ENCODE measurements around the gene GPRIN1. TPM values are rescaled to one million over a fixed set of nuclear protein-coding genes. Genes with fewer than 3 reads are reported as not detected.

The GPRIN1 gene
- total RNA-seq, 1 donor = 2.6 TPM

DNA sequence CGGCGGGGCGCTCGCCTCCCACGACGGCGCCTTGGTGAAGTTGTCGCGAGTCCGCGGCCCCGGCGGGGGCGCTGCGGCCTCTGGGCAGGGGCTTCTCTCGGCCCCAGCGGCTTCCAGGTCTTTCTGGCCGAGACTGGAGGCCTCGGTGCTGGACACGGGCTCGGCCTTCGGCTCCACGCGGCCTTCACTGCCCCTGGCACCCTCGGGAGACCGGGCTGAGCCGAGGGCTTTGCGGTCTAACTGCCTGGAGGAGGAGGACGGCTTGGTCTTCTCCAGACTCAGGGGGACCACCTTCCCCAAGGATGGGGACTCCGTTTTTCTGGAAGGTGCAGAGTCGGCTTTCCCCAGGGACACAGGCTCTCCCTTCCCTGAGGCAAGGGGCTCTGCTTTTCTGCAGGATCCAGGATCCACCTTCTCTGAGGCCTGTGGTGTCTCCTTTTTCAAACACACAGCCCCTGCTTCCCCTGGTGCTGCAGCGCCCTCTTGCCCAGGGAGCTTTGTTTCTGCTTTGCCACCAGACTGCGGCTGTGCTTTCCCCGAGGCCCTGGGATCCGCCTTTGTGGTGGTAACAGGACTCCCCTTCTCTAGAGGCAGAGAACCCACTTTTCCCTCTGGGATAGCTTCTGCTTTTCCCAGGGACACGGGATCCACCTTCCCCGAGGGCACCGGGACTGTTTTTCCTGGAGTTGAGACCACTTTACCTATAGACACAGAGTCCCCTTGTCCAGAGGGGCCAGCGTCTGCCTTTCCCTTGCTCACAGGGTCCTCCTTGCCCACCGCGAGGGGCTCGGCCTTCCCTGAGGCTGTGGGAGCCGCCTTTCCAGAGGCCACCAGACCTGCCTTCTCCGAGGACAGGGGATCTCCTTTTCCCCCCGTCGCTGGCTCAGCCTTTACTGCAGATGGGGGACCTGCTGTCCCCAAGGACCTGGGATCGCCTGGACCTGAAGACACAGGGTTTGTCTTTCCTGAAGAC is 12.3 kb downstream of the GPRIN1 start:
- no peak for DNase-seq (ENCODE audit: low read depth)
- H3K4me3 ChIP-seq (ENCODE audit: low read depth, low read length) = no peak overlapping the region
- TF ChIP-seq, protein P1, sequence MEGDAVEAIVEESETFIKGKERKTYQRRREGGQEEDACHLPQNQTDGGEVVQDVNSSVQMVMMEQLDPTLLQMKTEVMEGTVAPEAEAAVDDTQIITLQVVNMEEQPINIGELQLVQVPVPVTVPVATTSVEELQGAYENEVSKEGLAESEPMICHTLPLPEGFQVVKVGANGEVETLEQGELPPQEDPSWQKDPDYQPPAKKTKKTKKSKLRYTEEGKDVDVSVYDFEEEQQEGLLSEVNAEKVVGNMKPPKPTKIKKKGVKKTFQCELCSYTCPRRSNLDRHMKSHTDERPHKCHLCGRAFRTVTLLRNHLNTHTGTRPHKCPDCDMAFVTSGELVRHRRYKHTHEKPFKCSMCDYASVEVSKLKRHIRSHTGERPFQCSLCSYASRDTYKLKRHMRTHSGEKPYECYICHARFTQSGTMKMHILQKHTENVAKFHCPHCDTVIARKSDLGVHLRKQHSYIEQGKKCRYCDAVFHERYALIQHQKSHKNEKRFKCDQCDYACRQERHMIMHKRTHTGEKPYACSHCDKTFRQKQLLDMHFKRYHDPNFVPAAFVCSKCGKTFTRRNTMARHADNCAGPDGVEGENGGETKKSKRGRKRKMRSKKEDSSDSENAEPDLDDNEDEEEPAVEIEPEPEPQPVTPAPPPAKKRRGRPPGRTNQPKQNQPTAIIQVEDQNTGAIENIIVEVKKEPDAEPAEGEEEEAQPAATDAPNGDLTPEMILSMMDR (IDR thresholded peaks at IDR 0.05; ENCODE audit: insufficient read depth, low read depth, low read length) = no peak

DNA sequence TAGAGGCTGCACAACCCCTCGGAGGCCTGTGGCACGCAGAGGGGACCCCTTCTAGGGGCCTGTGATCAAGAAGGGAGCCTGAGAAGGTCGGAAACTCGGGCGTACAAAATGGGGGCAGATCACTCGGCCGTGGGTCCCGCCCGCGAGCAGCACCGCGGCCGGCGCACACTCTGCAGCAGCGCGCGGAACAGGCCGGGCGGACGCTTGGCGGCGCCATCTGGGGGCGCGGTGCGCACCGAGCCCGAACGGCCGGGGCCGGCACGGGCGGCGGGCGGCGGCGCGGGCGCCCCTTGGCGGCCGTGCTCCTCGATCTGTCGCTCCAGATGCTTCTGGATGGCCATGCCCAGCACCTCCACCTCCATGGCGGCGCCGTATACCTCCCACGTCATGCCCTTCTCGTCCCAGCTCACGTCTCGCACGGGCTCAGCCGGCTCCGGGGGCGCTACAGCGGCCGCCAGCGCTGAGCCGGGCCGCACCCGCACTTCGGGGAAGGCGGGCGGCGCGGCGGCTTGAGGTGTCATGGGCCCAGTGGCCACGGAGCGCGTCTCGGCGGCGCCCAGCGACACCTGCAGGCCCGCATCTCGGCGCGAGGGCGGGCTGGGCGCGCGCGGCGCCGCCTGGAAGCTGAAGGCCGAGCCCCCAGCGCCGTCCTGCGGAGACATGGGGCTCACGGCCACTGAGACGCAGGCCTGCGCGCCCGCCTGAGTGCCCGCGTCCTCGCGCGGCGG is 13.1 kb downstream of the GPRIN1 start:
- no peak overlapping the region for H3K4me3 ChIP-seq (ENCODE audit: low read depth, low read length)
- TF ChIP-seq, protein P1 (IDR thresholded peaks at IDR 0.05; ENCODE audit: insufficient read depth, low read depth, low read length) = peak; percentile 20
- peak; percentile 33 for DNase-seq (ENCODE audit: low read depth)

- TF ChIP-seq, protein P1 (IDR thresholded peaks at IDR 0.05; ENCODE audit: insufficient read depth, low read depth, low read length) = no peak
- DNase-seq (ENCODE audit: low read depth) = no peak
- no peak overlapping the region for H3K4me3 ChIP-seq (ENCODE audit: low read depth, low read length)
These were observed 13.8 kb downstream of the GPRIN1 start for GRCh38 chr5:176596069-176596644.

DNA sequence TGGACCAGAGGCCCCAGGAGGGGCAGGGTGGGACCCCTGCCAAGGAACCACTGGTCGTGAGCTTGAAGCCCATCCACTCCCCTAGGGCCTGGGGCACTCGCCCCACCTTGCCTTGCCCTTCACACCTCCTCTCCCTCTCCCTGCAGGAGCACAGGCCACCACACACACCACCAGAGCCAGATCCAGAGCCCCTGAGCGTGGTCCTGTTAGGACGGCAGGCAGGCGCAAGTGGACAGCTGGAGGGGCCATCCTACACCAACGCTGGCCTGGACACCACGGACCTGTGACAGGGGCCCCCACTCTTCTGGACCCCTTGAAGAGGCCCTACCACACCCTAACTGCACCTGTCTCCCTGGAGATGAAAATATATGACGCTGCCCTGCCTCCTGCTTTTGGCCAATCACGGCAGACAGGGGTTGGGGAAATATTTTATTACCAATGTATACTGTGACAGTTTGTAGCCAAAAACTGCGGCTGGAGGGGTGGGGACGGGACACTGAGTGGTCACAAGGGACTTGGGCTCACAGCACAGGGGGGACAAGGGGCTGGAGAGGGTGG is 14.5 kb downstream of the GPRIN1 start:
- H3K4me3 ChIP-seq (ENCODE audit: low read depth, low read length) = no peak overlapping the region
- no peak for DNase-seq (ENCODE audit: low read depth)
- TF ChIP-seq, protein P1 (IDR thresholded peaks at IDR 0.05; ENCODE audit: insufficient read depth, low read depth, low read length) = no peak

- H3K4me3 ChIP-seq (ENCODE audit: low read depth, low read length) = no peak overlapping the region
- DNase-seq (ENCODE audit: low read depth) = no peak
- TF ChIP-seq, protein P1 (IDR thresholded peaks at IDR 0.05; ENCODE audit: insufficient read depth, low read depth, low read length) = no peak
These were observed 15.4 kb downstream of the GPRIN1 start for GRCh38 chr5:176594554-176594953.

DNA sequence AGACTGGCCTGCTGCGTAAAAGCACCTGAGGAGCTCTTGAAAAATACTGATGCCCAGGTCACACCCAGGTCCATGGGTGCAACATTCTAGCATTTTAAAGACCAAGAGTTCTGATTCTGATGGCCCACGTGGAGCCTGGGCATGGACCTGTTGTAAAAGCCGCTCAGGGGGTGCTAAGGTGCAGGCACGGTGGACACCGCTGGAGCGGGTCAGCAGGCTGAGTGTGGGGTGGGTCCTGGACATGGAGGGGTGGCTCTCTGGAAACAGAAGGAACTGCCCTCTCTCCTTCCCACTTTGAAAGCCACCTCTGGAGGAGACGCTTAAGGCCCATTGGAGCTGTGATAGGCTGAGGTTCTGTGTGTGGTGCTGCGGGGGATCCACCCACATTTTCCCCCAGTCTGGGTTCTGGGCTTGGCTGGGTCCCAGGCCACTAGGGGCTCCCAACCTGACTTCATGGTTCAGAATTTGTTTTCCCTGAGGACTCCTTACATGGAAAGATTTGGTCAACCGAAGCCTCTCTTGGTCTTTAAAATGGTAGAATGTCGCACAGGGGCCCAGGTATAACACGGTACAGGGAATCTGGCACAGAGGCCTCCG is 16.6 kb downstream of the GPRIN1 start:
- no peak for DNase-seq (ENCODE audit: low read depth)
- TF ChIP-seq, protein P1 (IDR thresholded peaks at IDR 0.05; ENCODE audit: insufficient read depth, low read depth, low read length) = no peak
- H3K4me3 ChIP-seq (ENCODE audit: low read depth, low read length) = no peak overlapping the region

All from fibroblast of villous mesenchyme (primary cell).